NOMO-1 (cell line): ENCODE data around the gene CRYZ.
"Not testable (repeated sequence)": the region's sequence is repeated elsewhere in the genome, so short reads cannot be mapped to it uniquely, and the experiment has no call there.

Experiments
- DNase-seq, 2 experiments: peaks; one replicate each; lab custom pipeline; 2025; ENCODE audit not compliant: unreplicated experiment in 2 of 2; lab: John Stamatoyannopoulos, UW

The CRYZ gene

GRCh38 chr1:74681851-74682250 lies 51.0 kb downstream of the CRYZ start:
- DNase-seq: no peak

DNA sequence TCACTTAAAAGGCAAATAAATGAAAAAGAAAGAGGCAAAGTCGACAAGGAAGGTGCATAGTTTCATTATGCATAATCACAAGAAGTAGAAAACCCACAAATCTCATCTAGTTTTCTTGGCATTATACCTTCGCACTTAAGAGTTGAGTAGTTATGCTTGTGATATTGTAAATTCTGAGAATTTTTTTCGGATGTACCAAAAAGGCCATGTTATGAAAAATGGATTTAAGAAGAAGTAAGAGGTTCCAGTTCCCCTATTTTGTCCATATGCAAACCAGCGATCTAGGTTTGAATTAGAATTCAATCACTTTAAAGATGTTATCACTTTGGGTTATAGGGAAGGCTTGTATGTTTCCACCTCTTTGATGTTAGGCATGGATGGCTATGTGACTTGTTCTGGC lies 51.4 kb downstream of the CRYZ start:
- no peak for DNase-seq

DNA sequence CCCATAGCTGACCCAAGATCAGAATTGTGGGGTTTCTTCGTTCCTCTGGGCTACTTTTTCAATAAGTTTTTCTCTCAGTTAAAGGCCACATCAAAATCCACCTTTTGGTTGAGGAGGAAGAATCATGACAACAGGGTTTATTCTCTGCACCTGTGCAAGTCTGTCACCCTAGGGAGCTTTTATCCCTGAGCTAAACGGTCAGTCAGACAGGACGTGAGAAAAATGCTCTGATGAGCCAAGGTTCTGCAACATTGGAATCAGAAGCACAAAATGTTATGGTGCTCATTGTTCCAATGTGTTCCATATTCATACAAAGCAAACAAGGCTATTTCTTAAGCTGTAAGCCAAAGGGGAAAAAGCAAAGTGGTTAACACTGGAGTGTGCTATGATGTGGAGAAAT lies 51.8 kb downstream of the CRYZ start:
- no peak for DNase-seq

DNA sequence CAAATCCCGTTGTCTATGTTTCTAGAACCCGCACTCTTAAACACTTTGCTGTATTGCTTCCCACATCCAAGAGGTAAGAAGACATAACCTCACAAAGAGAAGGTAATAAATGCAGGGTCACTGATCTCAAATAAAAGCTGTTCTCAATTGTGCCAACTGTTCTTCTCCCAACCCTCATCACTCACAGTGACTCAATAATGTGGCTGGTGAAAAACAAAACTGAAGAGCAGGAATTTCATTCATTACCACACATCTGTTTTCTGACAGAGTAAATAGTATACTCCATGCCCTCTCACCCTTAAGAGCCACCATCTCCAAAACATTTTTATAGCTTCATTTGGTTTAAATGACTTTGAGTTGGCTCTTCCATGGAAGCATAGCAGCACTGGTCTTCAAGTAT lies 53.0 kb downstream of the CRYZ start:
- DNase-seq: no peak

DNA sequence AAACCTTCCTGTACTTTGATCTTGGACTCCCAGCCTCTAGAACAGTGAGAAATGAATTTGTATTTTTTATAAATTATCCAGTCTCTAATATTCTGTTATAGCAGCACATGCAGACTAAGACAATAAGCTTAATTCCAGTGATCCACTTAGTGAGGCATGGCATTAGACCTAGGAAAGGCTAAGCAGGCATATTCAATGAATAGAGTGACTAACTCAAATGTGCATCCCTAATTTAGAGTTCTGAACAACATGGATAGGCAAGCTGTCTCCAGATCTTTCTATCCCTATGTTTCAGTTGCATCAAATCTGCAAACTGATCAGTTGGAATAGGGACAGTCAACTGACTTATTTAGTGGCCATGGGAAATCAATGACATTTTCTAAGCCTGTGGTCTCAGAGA lies 54.9 kb downstream of the CRYZ start:
- no peak for DNase-seq

DNA sequence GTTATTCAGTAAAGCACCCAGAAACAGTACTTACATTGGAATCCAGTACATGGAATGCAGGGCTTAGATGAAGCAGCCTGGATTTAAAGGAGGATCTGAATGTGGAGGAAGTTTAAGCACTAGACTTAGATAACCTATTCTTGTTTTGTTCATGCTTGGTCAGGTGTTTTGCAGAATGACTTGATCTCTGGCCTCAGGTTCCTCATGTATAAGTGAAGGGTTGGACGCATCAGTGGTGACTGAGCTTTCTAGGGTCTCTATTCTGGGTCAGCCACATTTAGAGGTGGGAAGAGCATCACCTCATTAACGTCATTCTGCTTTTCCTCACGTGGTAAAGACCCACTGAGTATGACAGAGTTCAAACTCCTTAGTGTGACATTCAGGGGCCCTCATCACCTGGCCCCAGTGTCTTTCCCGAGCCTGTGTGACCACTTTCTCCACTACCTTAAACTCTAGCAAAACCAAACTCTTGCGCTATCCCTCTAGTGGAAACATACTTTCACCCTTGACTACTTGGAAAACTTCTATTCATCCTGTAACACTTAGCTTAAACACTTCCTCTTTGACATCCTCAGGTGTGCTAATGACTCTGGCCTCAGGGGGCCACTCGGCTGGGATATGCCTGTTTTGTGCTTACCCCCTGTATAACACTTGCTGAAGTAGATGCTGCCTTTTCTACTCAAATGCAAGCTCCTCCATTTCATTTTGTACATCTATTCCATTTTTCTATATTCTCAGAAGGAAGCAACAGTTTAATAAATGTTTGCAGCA lies 58.4 kb downstream of the CRYZ start:
- no peak for DNase-seq

DNA sequence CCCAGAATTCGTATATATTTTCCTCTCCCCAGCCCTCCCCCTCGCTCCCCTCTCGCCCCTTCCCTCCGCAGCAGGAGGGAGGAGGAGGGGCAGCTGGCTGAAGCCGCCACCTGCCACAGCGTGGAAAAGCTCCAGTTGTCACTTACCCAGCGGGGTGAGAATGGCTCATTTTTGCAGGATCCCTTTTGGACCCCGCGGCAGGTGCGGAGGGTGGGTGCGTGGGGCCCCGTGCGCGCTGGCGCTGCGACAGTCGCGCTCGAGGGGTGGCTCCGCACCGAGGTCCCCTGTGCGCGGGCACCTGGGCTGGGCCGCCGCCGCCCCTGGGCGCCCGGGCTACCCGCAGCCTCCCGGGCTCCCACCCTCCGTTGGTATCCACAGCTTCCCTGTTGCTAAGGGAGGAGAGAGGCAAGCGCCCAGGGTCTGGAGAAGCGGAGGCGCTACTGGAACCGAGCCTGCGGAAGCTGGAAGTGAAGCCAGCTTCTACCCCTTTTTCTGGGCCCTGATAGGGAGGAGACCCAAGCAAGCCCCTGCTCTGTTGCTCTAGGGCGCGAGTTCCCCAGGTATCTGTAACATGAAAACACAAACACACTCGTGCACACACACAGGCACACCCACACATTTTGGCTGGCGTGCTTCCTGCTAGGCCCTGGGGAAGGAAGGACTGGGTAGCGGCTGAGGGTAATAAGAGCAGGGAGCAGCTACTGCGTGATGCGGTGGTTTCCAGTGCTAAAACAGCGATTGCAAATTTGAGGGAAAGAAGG lies 59.3 kb downstream of the CRYZ start, which contains the start of gene ERICH3:
Gene ERICH3 (minus strand): TSS at position 442 of the 761 bp plus-strand sequence. CDS start 273 bp downstream, at position 169.
- no peak for DNase-seq

GRCh38 chr1:74670866-74671265 lies 62.0 kb downstream of the CRYZ start:
- DNase-seq: not testable (repeated sequence)
